ENCODE measurements around the gene ARAP1. TPM values are rescaled to one million over a fixed set of nuclear protein-coding genes. Genes with fewer than 3 reads are reported as not detected.

Gene ARAP1
- total and polyA plus RNA-seq, 2 of the 8 experiments (the other 6 are each of a cell fraction or from before 2014, with no cell fraction given): 25.7 to 61.6 TPM

DNA sequence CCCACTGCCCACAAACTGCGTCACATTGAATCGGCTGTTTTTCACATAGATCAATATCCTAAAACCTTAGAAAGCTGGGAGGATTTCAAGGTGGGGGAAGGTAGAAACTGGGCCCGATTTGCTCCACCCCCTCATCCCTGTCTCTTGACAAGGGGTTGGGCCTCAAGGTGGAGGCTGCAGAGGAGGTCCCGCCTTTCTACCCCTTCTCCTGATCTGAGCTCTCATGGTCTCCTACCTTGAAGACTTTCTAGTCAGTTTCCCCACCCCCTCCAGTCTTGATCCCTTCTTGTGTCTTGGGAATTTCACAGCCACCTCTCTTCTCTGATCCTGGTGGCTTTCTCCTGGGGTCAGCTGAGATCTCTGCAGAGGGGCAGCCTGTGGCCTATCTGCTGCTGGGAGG is 46.2 kb upstream of the ARAP1 start (continued):
- TF ChIP-seq, protein P1, sequence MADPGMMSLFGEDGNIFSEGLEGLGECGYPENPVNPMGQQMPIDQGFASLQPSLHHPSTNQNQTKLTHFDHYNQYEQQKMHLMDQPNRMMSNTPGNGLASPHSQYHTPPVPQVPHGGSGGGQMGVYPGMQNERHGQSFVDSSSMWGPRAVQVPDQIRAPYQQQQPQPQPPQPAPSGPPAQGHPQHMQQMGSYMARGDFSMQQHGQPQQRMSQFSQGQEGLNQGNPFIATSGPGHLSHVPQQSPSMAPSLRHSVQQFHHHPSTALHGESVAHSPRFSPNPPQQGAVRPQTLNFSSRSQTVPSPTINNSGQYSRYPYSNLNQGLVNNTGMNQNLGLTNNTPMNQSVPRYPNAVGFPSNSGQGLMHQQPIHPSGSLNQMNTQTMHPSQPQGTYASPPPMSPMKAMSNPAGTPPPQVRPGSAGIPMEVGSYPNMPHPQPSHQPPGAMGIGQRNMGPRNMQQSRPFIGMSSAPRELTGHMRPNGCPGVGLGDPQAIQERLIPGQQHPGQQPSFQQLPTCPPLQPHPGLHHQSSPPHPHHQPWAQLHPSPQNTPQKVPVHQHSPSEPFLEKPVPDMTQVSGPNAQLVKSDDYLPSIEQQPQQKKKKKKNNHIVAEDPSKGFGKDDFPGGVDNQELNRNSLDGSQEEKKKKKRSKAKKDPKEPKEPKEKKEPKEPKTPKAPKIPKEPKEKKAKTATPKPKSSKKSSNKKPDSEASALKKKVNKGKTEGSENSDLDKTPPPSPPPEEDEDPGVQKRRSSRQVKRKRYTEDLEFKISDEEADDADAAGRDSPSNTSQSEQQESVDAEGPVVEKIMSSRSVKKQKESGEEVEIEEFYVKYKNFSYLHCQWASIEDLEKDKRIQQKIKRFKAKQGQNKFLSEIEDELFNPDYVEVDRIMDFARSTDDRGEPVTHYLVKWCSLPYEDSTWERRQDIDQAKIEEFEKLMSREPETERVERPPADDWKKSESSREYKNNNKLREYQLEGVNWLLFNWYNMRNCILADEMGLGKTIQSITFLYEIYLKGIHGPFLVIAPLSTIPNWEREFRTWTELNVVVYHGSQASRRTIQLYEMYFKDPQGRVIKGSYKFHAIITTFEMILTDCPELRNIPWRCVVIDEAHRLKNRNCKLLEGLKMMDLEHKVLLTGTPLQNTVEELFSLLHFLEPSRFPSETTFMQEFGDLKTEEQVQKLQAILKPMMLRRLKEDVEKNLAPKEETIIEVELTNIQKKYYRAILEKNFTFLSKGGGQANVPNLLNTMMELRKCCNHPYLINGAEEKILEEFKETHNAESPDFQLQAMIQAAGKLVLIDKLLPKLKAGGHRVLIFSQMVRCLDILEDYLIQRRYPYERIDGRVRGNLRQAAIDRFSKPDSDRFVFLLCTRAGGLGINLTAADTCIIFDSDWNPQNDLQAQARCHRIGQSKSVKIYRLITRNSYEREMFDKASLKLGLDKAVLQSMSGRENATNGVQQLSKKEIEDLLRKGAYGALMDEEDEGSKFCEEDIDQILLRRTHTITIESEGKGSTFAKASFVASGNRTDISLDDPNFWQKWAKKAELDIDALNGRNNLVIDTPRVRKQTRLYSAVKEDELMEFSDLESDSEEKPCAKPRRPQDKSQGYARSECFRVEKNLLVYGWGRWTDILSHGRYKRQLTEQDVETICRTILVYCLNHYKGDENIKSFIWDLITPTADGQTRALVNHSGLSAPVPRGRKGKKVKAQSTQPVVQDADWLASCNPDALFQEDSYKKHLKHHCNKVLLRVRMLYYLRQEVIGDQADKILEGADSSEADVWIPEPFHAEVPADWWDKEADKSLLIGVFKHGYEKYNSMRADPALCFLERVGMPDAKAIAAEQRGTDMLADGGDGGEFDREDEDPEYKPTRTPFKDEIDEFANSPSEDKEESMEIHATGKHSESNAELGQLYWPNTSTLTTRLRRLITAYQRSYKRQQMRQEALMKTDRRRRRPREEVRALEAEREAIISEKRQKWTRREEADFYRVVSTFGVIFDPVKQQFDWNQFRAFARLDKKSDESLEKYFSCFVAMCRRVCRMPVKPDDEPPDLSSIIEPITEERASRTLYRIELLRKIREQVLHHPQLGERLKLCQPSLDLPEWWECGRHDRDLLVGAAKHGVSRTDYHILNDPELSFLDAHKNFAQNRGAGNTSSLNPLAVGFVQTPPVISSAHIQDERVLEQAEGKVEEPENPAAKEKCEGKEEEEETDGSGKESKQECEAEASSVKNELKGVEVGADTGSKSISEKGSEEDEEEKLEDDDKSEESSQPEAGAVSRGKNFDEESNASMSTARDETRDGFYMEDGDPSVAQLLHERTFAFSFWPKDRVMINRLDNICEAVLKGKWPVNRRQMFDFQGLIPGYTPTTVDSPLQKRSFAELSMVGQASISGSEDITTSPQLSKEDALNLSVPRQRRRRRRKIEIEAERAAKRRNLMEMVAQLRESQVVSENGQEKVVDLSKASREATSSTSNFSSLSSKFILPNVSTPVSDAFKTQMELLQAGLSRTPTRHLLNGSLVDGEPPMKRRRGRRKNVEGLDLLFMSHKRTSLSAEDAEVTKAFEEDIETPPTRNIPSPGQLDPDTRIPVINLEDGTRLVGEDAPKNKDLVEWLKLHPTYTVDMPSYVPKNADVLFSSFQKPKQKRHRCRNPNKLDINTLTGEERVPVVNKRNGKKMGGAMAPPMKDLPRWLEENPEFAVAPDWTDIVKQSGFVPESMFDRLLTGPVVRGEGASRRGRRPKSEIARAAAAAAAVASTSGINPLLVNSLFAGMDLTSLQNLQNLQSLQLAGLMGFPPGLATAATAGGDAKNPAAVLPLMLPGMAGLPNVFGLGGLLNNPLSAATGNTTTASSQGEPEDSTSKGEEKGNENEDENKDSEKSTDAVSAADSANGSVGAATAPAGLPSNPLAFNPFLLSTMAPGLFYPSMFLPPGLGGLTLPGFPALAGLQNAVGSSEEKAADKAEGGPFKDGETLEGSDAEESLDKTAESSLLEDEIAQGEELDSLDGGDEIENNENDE (IDR thresholded peaks at IDR 0.05; ENCODE audit: insufficient replicate concordance, low read length): no peak

Data from H1 (cell line).